ENCODE data around the gene DIP2C.
"Not testable (repeated sequence)": the region's sequence is repeated elsewhere in the genome, so short reads cannot be mapped to it uniquely, and the experiment has no call there.

Gene DIP2C

DNA sequence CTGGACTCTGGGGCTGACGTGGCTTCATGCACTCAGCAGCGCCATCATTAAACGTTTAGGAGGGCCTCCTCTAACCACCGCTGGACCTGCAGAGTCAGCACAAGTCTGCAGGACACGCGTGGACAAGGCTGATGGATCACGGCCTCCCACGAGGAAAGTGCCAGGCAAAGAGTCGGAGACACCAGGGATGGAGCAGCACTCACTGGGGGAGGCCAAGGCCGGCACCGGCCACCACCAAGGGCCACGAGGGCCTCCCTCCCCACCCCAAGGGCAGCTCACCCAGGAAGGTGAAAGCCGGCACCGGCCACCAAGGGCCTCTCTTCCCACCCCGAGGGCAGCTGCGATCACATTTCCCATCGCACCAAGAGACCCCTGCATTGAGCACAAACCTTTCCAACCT, 91.5 kb downstream of the DIP2C start:
- DNase-seq (ENCODE audit: low read depth in 2 of 2): no peak

DNA sequence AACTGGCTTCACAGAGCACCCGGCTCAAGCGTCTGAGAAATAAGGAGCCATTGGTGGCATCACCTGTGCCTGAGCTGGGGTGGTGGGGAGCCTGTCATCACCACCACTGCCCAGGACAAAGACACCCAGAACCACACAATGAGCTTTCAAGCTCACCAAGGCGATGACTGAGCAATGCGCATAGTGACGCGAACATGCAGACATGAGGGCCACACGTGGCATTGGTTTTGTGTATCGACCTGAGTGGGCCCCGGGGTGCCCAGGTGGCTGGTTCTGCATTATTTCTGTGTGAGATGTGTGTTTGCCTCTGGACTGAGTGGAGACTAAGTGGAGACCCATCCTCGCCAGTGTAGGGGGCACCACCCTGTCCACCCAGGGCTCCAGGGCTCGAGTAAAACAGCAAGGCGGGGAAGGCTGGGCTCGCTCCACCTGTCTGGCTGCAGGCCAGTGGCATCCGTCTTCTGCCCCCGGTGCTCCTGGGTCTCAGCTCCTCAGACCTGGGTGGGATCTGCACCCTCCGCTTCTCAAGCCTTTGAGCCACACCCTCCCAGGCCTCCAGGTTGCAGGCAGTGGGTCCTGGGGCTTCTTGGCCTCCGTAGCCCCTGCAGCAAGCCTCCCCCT, 92.6 kb downstream of the DIP2C start:
- no peak for DNase-seq (ENCODE audit: low read depth in 2 of 2)

DNA sequence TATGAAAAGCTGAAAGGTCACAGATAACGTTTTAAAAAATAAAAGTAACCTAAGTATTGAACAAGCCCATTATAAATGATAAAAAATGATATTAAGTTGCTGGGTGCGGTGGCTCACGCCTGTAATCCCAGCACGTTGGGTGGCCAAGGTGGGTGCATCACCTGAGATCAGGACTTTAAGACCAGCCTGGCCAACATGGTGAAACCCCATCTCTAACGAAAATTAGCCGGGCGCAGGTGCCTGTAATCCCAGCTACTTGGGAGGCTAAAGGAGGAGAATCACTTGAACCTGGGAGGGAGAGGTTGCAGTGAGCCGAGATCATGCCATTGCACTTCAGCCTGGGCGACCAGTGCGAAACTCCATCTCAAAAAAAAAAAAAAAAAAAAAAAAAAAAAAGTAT, 93.3 kb downstream of the DIP2C start:
- DNase-seq (ENCODE audit: low read depth in 2 of 2): not testable (repeated sequence)

DNA sequence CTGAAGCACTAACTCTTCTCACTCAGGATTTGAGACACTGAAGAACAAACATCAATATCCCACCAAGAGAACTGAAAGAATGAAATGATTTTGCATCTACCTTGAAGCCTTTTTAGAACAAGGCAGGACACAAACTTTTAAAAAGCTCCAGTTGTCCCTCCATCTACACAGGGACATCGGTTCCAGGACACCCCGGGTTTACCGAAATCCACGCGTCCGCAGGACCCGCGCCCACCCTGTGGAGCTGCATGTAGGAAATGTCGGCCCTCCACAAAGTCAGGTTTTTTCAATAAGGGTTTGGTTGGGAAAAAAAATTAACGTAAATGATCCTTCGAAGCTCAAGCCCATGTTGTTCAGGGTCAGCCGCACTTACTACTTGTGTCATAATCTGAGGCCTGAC, 94.0 kb downstream of the DIP2C start:
- DNase-seq (ENCODE audit: low read depth in 2 of 2): no peak

GRCh38 chr10:594584-595270, 94.7 kb downstream of the DIP2C start:
- DNase-seq (ENCODE audit: low read depth in 2 of 2): no peak

GRCh38 chr10:593901-594457, 95.5 kb downstream of the DIP2C start:
- DNase-seq (ENCODE audit: low read depth in 2 of 2): no peak

DNA sequence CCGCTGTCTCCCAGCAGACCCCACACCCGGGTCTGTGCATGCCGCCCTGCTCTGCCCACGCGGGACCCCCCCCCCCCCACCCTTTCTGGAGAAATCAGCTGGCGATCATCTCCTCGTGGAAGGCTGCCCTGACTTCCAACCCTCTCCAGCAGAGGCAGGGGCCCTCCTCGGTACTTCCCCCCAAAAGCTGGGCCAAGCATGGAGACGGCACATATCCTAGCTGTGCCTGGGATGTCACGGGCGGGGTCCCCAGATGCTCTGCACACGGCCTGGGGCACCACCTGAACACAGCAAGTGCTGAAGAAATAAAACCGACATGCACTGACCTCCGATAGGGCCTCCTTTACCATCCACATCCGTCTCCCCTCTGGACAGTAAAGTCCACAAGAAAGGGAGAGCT, 96.0 kb downstream of the DIP2C start:
- DNase-seq (ENCODE audit: low read depth in 2 of 2): no peak

DNA sequence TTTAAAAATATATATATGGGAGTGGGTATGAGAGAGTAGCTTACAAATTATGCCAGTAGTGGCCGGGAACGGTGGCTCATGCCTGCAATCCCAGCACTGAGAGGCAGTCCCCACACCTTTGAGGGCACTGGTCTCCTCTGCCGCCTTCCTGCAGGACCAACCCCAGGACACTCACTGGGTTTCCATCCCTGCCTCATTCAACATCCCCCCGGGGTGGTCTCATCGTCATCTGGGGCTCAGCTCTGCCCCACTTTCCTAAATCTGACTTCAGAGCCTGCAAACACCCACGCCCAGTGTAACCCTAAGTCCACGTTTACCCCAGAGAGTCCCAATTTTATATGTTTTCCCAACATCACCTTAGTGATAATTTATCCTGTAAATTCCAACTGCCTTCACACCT, 96.5 kb downstream of the DIP2C start:
- DNase-seq (ENCODE audit: low read depth in 2 of 2): no peak

- DNase-seq (ENCODE audit: low read depth in 2 of 2): no peak
Measured at GRCh38 chr10:591646-592045, 97.8 kb downstream of the DIP2C start.

DNA sequence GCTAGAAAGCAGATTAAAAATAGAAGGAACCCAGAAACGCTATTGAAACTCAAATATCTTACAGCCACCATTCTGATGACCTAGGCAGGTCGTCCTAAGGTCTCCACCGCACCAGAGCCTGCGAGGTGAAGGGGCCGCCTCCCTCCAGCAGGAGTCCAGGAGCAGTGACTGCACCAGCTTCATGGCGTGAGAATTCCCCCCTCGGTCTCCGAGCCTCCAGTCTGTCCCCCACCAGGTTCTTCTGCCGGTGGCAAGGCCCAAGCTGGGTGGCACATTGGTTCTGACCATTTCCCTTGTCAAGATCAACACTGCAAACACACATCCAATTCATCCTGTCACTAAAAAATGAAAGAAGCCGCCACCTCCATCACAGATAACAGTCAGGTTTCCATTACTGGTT, 98.7 kb downstream of the DIP2C start:
- DNase-seq (ENCODE audit: low read depth in 2 of 2): no peak

DNA sequence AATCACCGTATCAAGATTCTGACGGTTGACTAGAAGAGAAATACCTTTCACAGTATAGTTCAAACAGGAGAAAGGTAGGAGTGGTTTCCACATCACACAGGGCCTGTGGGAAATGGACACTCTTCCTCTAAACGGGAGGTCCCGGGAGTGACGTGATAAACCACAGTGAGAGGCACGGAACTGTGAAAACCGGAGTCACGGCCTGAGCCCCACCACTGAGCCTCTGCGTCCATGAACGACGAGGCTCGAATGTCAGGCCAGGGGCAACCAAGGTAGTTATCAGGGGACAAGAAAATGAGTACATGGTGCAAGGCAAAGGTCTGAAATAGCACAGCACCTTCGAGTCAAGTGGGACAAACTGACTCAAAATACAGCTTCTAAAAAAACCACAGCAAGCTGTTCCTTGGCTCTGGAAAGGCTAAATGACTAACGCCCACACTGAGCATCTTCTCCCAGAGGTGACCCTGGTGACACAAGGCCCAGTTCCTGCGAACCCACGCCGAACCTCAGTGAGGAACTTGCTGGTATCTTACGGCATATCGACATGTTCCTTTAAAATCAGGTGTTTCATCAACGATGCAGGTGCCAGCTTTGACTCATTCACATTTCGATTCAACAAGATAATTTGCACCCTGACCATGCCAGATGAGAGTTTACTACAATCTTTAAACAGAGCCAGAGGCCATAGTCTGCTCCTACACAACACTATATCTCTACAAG, 99.3 kb downstream of the DIP2C start:
- DNase-seq (ENCODE audit: low read depth in 2 of 2): no peak

DNA sequence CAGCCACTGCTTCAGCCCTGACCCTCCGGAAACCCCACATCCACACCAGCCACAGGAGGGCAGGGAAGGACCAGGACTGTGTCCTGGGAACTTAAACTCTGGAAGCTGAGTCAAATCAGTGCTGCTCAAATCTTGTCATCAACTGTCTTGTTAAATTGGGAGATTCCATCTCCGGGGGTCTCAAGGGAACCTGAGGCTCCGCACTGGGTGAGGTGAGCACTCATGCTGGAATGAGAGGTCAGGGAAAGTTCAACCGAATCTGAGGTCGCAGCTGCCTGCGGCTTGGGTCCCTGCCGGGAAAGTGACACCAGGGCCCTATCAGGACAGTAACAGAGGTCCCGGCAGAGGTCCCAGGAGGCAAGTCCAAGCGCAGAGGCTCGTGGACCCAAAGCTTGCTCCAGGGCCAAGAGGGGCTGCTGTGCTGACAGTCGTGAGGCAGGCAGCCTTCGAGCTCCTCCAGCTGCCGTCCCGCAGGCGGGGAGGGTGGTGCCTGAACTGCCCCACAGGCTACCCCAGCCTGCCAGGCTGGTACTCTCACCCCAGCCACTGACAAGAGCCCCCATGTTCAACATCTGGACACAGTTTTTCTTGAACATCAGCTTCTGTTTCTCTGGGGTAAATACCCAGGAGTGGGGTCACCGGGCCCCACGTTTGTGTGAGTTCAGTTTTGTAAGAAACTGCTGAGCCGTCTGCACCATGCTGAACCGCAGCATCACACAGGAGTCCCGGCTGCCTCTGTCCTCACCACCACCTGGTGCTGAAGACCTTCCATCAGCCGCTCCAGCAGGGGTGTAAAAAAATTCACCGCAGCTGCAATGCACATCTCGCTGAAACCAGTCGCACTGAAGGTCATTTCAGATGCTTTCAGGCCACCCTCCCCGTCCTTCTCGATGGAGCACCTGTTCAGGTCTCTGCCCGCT, 101.0 kb downstream of the DIP2C start:
- DNase-seq (ENCODE audit: low read depth in 2 of 2): no peak

GRCh38 chr10:586716-587115, 102.8 kb downstream of the DIP2C start:
- DNase-seq (ENCODE audit: low read depth in 2 of 2): no peak

GRCh38 chr10:586151-586550, 103.3 kb downstream of the DIP2C start:
- no peak for DNase-seq (ENCODE audit: low read depth in 2 of 2)

DNA sequence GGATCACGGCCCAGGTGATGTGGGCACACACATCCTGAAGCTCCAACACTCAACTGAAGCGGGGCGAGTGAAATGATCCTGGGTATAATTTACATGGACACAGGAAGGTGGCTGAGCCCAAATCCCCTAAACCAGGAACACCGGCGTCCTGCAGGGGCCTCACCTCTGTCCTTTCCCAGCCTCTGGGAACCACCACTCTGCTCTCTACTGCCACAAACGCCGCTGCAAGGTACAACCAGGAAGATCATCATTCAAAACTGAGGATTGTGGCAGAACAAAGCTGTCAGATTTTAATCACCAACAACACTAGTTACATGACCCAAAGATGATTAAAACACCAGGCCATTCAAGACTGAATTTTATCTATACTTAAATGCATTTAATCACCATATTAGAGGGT, 104.0 kb downstream of the DIP2C start:
- DNase-seq (ENCODE audit: low read depth in 2 of 2): no peak

GRCh38 chr10:584497-585290, 104.8 kb downstream of the DIP2C start:
- DNase-seq (ENCODE audit: low read depth in 2 of 2): not testable (repeated sequence)

DNA sequence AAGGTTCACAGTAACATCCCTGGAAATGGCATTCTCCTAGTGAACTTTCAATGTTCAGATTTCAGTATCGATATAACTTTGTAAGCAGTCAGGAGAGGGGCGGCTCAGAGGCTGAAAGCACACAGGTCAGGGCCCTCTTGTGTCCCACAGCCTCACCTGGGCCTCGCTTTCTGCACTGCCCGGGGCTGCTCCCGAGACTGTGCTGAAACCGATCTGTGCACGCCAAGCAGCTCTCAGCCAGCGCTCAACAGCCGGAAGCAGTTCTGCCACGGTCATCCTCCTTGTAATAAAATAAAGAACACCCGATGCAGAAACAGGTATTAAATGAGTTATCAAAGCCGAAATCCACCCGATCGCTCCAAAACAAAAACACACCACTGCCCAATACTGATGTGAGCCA, 106.0 kb downstream of the DIP2C start:
- DNase-seq (ENCODE audit: low read depth in 2 of 2): no peak

- DNase-seq (ENCODE audit: low read depth in 2 of 2): no peak
Measured at GRCh38 chr10:581776-582330, 107.6 kb downstream of the DIP2C start.

- DNase-seq (ENCODE audit: low read depth in 2 of 2): no peak
Measured at GRCh38 chr10:580778-581177, 108.7 kb downstream of the DIP2C start.

DNA sequence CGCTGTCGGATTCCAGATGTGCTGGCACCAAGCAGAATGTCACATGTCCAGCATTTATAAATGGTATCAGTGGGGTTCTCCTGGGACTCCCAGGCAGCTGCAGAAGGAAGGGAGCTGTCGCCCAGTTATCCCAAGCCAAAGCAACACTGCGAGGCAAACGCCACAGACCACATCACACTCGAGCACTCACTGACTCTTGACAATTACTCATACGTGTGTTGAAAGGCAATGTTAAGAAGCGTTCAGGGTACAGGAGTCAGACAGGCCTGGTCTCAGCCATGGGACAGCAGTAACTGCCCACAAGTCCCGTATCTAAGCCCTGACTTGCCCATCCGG, 113.4 kb downstream of the DIP2C start:
- DNase-seq (ENCODE audit: low read depth in 2 of 2): no peak

Data from stimulated activated CD4-positive, alpha-beta T cell treated with anti-CD3 and anti-CD28 coated beads, Interleukin-1b, Interleukin-23, amount 100 ng/mL, for 4 hours (primary cell).